HCT116 (cell line): ENCODE data around the gene PHF11. TPM values are rescaled to one million over a fixed set of nuclear protein-coding genes. Genes with fewer than 3 reads are reported as not detected.

Experiments used
- ATAC-seq: fragments of 200-7000 bp; cut with Tn5 transposase; 2 replicates; pipeline ENCODE4 v1.9.1; 2020; ENCODE audit warnings: mild to moderate bottlenecking, moderate library complexity
- BruUV-seq: library from RNA; stranded (reverse); fragments of 400-500 nt; replicated peaks from 2 replicates; lab custom pipeline; 2021; lab: Mats Ljungman, UMichigan
- CTCF ChIA-PET: fragments of 300-600 bp; sonication (Branson Sonifier 250); formaldehyde crosslinking; loops from one replicate; lab custom pipeline; 2021; ENCODE audit warnings: antibody characterized with exemption; lab: Charles Lee
- POLR2A ChIA-PET: fragments of 300-600, 350-600 bp; sonication (Branson Sonifier 250); formaldehyde crosslinking; loops from one replicate; lab custom pipeline; 2021; ENCODE audit warnings: antibody characterized with exemption; lab: Charles Lee
- RAD21 ChIA-PET, 2 experiments: fragments of 300-600 bp; sonication (Branson Sonifier 250); formaldehyde crosslinking; loops; one replicate each; lab custom pipeline; 2023; ENCODE audit warnings: low total read pairs in 2 of 2; ENCODE audit not compliant: uncharacterized antibody in 2 of 2, unreplicated experiment in 2 of 2, low non-redundant PET in 1 of 2; lab: Charles Lee
- DNase-seq: peaks from one replicate; pipeline ENCODE4 v3.0.0-alpha.2; 2010; ENCODE audit warnings: low read depth, low spot score
- H2AFZ ChIP-seq: fragments of 200-600 bp; shearing (Covaris generic), sonication (generic); 2 replicates; pipeline ENCODE4 v1.6.1; 2017; ENCODE audit warnings: low read depth, mixed run types, mixed read lengths, antibody characterized with exemption, low read length; ENCODE audit not compliant: poor library complexity, severe bottlenecking
- H3K27ac ChIP-seq: 2 replicates; pipeline ENCODE4 v1.5.1; 2012; ENCODE audit warnings: low read depth, low read length
- H3K27me3 ChIP-seq: fragments of 200-600 bp; sonication (generic); 2 replicates; pipeline ENCODE4 v1.6.1; 2016; ENCODE audit warnings: mixed run types, low read length, mixed read lengths; ENCODE audit not compliant: insufficient read depth
- H3K36me3 ChIP-seq, 2 experiments: fragments of 200-500 bp in 1 of 2; fragments of 200-600 bp in 1 of 2; sonication (Bioruptor generic) in 1 of 2; sonication (generic) in 1 of 2; 2 replicates each; pipeline versions ENCODE4 v1.5.1 to v1.6.1; 2014 to 2016; ENCODE audit warnings: low read length in 2 of 2, inconsistent platforms in 1 of 2, mixed read lengths in 1 of 2, mixed run types in 1 of 2; ENCODE audit not compliant: insufficient read depth in 2 of 2, control insufficient read depth in 1 of 2
- H3K4me1 ChIP-seq, 2 experiments: fragments of 200-600 bp in 1 of 2; sonication (generic) in 1 of 2; 2 replicates each; pipeline versions ENCODE4 v1.5.1 to v1.6.1; 2012 to 2017; ENCODE audit warnings: low read length in 2 of 2, inconsistent platforms in 1 of 2, mild to moderate bottlenecking in 1 of 2, mixed read lengths in 1 of 2, mixed run types in 1 of 2, moderate library complexity in 1 of 2; ENCODE audit not compliant: insufficient read depth in 2 of 2, control insufficient read depth in 1 of 2
- H3K4me2 ChIP-seq: fragments of 200-600 bp; sonication (generic); 2 replicates; pipeline ENCODE4 v1.6.1; 2017; ENCODE audit warnings: mixed run types, low read length, mixed read lengths
- H3K4me3 ChIP-seq, 2 experiments: fragments of 200-600 bp in 1 of 2; sonication (generic) in 1 of 2; replicated peaks in 1 of 2; 2 replicates each; pipeline ENCODE4 v1.5.1; 2011 to 2016; ENCODE audit warnings: low read length in 2 of 2, control low read depth in 1 of 2, low read depth in 1 of 2, mild to moderate bottlenecking in 1 of 2, mixed read lengths in 1 of 2, mixed run types in 1 of 2
- H3K79me2 ChIP-seq: fragments of 200-600 bp; sonication (generic); 2 replicates; pipeline ENCODE4 v1.6.1; 2017; ENCODE audit warnings: mild to moderate bottlenecking, mixed run types, low read length, moderate library complexity, mixed read lengths; ENCODE audit not compliant: insufficient read depth
- H3K9ac ChIP-seq: fragments of 200-600 bp; sonication (generic); 2 replicates; pipeline ENCODE4 v1.6.1; 2016; ENCODE audit warnings: low read length, mixed read lengths
- H3K9me2 ChIP-seq: fragments of 200-600 bp; sonication (generic), shearing (Covaris generic); 2 replicates; pipeline ENCODE4 v1.6.1; 2017; ENCODE audit warnings: mixed run types, mild to moderate bottlenecking, moderate library complexity; ENCODE audit not compliant: insufficient read depth
- H3K9me3 ChIP-seq, 2 experiments: fragments of 200-500 bp in 1 of 2; fragments of 200-600 bp in 1 of 2; sonication (Bioruptor generic) in 1 of 2; sonication (generic) in 1 of 2; 2 replicates each; pipeline ENCODE4 v1.6.1; 2014 to 2017; ENCODE audit warnings: low read length in 2 of 2, mixed read lengths in 2 of 2, inconsistent platforms in 1 of 2, low read depth in 1 of 2, mild to moderate bottlenecking in 1 of 2, mixed run types in 1 of 2, moderate library complexity in 1 of 2; ENCODE audit not compliant: control insufficient read depth in 1 of 2, insufficient read depth in 1 of 2
- H4K20me1 ChIP-seq: fragments of 200-600 bp; sonication (generic), shearing (Covaris generic); 2 replicates; pipeline ENCODE4 v1.6.1; 2017; ENCODE audit warnings: mixed run types, mild to moderate bottlenecking, moderate library complexity; ENCODE audit not compliant: insufficient read depth
- EGR1 ChIP-seq: IDR thresholded peaks from 2 replicates; pipeline ENCODE4 v1.6.1; 2012; ENCODE audit warnings: low read depth
- ELF1 ChIP-seq: IDR thresholded peaks from 2 replicates; pipeline ENCODE4 v1.6.1; 2012; ENCODE audit warnings: low read depth, borderline replicate concordance
- EZH2 ChIP-seq: fragments of 200-600 bp; sonication (generic); IDR thresholded peaks from 2 replicates; pipeline ENCODE4 v1.6.1; 2017; ENCODE audit warnings: antibody characterized with exemption, mixed run types
- EZH2phosphoT487 ChIP-seq: fragments of 200-600 bp; IDR thresholded peaks from 2 replicates; pipeline ENCODE4 v1.6.1; 2018; ENCODE audit warnings: antibody characterized with exemption, borderline replicate concordance
- JUND ChIP-seq: IDR thresholded peaks from 2 replicates; pipeline ENCODE4 v1.6.1; 2012
- MAX ChIP-seq: IDR thresholded peaks from 2 replicates; pipeline ENCODE4 v1.6.1; 2012
- POLR2A ChIP-seq: IDR thresholded peaks from 2 replicates; pipeline ENCODE4 v1.7.0; 2011; ENCODE audit warnings: borderline replicate concordance; ENCODE audit not compliant: insufficient read depth, insufficient read length; ENCODE audit errors: extremely low read depth
- POLR2AphosphoS5 ChIP-seq: IDR thresholded peaks from 2 replicates; pipeline ENCODE4 v1.6.1; 2011; ENCODE audit warnings: mild to moderate bottlenecking, low read depth, low read length, moderate library complexity
- RAD21 ChIP-seq: IDR thresholded peaks from 2 replicates; pipeline ENCODE4 v1.6.1; 2012; ENCODE audit warnings: low read depth, mild to moderate bottlenecking
- SIN3A ChIP-seq: IDR thresholded peaks from 2 replicates; pipeline ENCODE4 v1.6.1; 2012; ENCODE audit warnings: low read depth
- TCF7L2 ChIP-seq: IDR thresholded peaks from 2 replicates; pipeline ENCODE4 v1.7.0; 2011; ENCODE audit warnings: borderline replicate concordance, inconsistent platforms; ENCODE audit not compliant: insufficient read depth, insufficient read length; ENCODE audit errors: extremely low read depth
- YY1 ChIP-seq: IDR thresholded peaks from 2 replicates; pipeline ENCODE4 v1.6.1; 2011; ENCODE audit warnings: low read length, low read depth, moderate library complexity, mild to moderate bottlenecking; ENCODE audit not compliant: insufficient replicate concordance; ENCODE audit errors: extremely low read depth
- ZFX ChIP-seq: fragments of 450-650 bp; IDR thresholded peaks from 2 replicates; pipeline ENCODE4 v1.6.1; 2017
- ZNF274 ChIP-seq: fragments of 200-500 bp; sonication (Bioruptor generic); IDR thresholded peaks from 2 replicates; pipeline ENCODE4 v1.6.1; 2014; ENCODE audit warnings: mild to moderate bottlenecking, low read depth, low read length, inconsistent platforms
- intact Hi-C: fragments of 100-400 bp; cut with micrococcal nuclease; formaldehyde crosslinking; loops from 2 replicates; pipeline ENCODE4 v1.10.0; 2022
- total RNA-seq: library from RNA; stranded (reverse); gene quantifications from one replicate; pipeline ENCODE4 v1.2.1, GENCODE V29; 2021; ENCODE audit not compliant: unreplicated experiment

The PHF11 gene
- total RNA-seq, 1 experiment from 2014 or later: 12.1 TPM

- TF ChIP-seq TCF7L2 (no peak), EGR1 (no peak), POLR2AphosphoS5 (no peak), ELF1 (no peak), ZFX (no peak), SIN3A (no peak), JUND (no peak), YY1 (no peak), MAX (no peak), POLR2A (no peak), ZNF274 (no peak), RAD21 (no peak)
These were observed 8.2 kb downstream of the PHF11 start (continued) for GRCh38 chr13:49503951-49504350.

GRCh38 chr13:49512578-49512977 is 16.8 kb downstream of the PHF11 start:
- no peaks in the 10 kb centered on the region for H3K27me3 ChIP-seq
- ChIA-PET POLR2A (interaction anchor here (0.6 kb wide), 1 partner anchor 12 kb away, joined by 3 read pairs; no protein-coding TSS in a partner anchor), RAD21 (no interaction called here), CTCF (no interaction called here)
- TF ChIP-seq EZH2: no peak
- no peak for TF ChIP-seq EZH2phosphoT487
- TF ChIP-seq ZNF274: no peak
- TF ChIP-seq EGR1: no peak
- no peaks in the 10 kb centered on the region for H3K36me3 ChIP-seq
- no TSS peak for BruUV-seq
- no peak overlapping the region for H2AFZ ChIP-seq
- ATAC-seq: no peak
- H3K4me3 ChIP-seq: no peak overlapping the region
- intact Hi-C loops: no loop called here
- H3K4me1 ChIP-seq: no peaks in the 10 kb centered on the region
- H3K27ac ChIP-seq: no peak overlapping the region
- no peaks in the 10 kb centered on the region for H3K9me3 ChIP-seq
- no peaks in the 10 kb centered on the region for H4K20me1 ChIP-seq
- H3K4me2 ChIP-seq: no peak overlapping the region
- no peak overlapping the region for H3K9ac ChIP-seq
- H3K9me2 ChIP-seq: no peaks in the 10 kb centered on the region
- no peak for DNase-seq
- H3K79me2 ChIP-seq: no peaks in the 10 kb centered on the region
